DMS79 treated with DMSO at 0.1 percent for 48 hours (cell line): ENCODE data around the gene GRM5.
"Not testable (repeated sequence)": the region's sequence is repeated elsewhere in the genome, so short reads cannot be mapped to it uniquely, and the experiment has no call there.

ENCODE experiments used
- DNase-seq: peaks from one replicate; lab custom pipeline; 2025; lab: John Stamatoyannopoulos, UW

Gene GRM5

DNA sequence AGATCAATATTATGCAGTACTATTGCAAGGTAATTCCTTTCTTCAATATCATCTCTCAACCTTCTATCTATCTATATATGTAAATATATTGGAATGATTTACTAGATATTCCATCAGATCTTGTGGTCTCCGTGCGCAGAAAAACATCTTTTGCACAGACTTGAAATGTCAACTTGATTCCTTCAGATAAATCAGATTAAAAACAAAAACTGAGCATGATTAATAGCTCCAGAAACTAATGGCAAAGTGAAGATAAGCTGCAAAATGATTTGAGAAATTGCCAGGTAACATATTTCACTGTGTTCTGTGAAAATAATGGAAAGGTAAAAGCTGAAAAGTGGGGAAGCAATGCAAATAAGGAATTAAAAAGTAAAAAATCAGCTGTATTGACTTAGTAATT, 528.2 kb downstream of the GRM5 start:
- no peak for DNase-seq

DNA sequence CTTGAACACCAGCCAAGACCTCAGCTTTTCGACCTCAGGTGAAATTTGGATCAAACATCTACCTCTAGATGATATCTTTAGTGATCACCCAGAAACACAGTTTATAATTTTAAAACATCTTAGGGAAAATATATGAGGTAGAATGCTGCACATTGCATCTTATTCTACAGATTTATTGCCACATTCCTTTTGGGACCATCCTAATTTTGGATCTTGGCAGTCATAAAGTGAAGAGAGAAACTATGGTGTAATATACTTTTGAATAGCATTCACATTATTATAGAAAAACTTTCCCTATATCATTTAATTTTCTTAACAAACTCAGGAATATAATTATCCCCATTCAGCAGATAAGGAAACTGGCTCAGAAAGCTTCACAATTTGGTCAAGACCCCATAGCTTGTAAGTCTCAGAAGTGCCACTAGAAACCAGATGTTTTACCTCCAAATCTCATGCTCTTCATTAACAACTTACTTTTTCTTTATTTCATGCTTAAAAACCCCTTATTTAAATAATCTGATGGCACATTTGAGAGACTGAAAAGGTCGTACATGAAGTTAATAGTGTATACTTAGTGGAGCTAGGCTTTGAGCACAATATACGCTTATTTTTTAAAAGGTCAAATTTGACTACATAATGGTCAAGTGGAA, 529.0 kb downstream of the GRM5 start:
- DNase-seq: no peak

GRCh38 chr11:88535916-88536547, 529.8 kb downstream of the GRM5 start:
- no peak for DNase-seq

- DNase-seq: no peak
These were observed 530.5 kb downstream of the GRM5 start for GRCh38 chr11:88535266-88535665.

DNA sequence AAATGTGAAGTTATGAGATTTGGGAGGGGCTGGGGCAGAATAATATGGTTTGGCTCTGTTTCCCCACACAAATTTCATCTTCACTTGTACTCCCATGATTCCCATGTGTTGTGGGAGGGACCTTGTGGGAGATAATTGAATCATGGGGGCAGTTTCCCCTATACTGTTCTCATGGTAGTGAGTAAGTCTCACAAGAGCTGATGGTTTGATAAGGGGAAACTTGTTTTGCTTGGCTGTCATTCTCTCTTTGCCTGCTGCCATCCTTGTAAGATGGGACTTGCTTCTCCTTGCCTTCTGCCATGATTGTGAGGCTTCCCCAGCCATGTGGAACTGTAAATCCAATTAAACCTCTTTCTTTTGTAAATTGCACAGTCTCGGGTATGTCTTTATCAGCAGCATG, 531.1 kb downstream of the GRM5 start:
- not testable (repeated sequence) for DNase-seq

- DNase-seq: no peak
These were observed 531.6 kb downstream of the GRM5 start for GRCh38 chr11:88534185-88534584.

GRCh38 chr11:88533001-88533400, 532.8 kb downstream of the GRM5 start:
- DNase-seq: no peak

- DNase-seq: no peak
These were observed 534.0 kb downstream of the GRM5 start for GRCh38 chr11:88531831-88532230.

- no peak for DNase-seq
These were observed 536.4 kb downstream of the GRM5 start for GRCh38 chr11:88529426-88529825.

- DNase-seq: no peak
These were observed 542.3 kb downstream of the GRM5 start for GRCh38 chr11:88523386-88524071.

- no peak for DNase-seq
These were observed 543.0 kb downstream of the GRM5 start for GRCh38 chr11:88522624-88523385.

DNA sequence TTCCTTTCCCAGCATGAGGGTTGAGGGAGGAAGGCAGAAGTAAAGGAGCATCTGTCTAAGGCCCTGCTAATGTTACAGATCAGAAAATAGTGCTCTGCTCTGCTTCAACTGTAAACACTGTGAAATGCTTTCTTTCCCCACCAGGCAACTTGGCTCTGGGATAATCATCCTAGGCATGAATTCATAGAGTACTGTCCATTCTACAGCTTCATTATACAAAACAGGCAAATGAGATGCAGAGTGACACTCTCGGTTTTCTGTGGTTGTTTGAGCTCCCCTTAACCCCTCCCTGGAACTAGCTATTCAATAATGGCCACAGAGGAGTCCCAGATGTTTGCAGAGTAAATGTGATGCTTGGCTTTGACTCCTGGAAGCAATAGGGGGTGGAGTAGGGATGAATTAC, 544.0 kb downstream of the GRM5 start:
- DNase-seq: no peak

DNA sequence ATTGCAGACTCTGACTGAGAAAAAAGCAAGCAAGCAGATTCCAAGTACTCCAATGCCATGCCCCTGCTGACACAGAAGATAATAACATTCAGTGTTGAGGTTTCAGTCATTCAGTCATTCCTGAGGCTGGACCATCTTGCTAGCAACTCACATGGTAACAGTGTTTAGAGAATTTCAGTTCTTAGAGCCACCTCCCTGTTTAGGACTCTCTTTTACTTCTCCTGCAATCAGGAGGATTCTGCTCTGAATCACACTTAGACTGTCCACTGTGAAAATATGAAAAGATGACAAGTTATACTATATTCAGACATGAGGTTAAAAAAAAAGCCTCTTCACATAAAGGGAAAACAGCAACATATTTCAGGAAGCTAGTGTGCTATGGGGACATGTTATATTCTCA, 544.4 kb downstream of the GRM5 start:
- DNase-seq: no peak

- no peak for DNase-seq
These were observed 545.4 kb downstream of the GRM5 start for GRCh38 chr11:88520391-88520790.

DNA sequence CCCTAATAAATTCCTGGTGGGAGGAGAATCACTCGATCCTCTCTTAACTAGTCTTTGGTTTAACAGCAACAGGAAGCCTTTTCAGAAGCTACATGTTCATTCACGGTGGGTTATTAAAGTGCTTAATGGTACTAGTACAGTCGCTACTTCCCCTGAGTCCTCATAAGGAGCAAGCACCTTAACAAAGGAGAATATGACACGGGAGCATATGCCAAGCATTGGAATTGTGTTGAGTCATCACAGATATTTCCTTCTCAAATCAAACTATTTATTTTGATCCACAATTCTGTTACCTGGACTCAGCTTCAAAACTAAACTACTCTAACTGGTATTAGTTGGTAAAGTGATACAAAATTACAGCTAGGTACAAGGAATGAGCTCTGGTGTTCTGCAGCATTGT, 550.8 kb downstream of the GRM5 start:
- DNase-seq: no peak

DNA sequence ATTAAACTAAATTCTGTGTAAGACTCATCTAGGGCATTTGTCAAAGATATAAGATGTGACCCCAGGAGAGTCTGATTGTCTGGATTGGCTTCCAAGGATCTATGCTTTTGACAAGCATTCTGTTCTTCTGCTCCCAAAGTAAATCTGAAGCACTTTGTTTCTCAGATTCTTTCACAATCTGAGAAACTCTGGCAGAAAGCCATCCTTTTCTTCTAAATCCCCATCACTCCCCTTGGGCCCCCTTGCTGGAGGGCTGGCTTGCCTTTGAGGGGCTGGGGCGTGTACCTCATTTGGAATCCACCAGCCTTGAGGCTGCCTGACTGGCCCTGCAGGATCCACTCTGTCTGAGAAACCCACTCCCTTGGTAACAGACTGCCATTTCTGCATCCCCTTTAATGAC, 554.8 kb downstream of the GRM5 start:
- DNase-seq: no peak

DNA sequence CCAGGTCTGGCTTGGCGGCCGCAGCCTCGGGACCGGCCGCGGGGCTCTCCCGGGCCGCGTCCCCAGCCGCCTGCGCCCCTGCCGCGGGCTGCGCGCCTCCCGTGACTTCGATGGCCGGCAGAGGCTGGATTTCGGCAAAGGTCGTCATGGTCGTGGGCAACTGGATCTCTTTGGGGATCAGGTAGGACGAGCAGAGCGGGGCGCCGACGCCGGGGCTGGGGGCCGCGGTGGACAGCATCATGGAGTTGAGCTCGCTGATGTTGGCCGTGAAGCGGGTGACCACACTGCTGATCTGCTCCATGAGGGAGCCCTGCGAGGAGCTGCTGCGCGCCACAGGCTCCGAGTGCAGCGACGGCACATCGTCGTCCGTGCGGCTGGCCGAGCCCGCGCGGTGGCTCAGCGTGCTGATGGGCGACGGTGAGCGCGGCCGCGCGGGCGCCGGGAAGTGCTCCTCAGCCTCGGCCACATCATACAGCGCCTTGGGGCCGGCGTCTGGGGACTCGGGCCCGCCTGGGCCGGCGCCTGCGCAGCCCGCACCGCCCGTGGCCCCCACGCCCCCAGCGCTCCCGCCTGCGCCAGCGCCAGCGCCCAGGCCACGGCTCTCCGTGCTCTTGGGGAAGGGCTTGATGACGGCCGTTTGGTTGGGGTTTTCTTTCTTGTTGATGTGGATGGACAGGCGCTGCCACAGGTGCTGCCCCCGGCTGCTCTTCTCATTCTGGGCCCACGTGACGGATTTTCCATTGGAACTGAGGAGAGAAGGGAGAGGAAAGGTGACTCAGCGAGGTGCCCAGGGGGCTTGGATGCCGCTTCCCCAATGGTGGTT, 556.8 kb downstream of the GRM5 start:
- no peak for DNase-seq

DNA sequence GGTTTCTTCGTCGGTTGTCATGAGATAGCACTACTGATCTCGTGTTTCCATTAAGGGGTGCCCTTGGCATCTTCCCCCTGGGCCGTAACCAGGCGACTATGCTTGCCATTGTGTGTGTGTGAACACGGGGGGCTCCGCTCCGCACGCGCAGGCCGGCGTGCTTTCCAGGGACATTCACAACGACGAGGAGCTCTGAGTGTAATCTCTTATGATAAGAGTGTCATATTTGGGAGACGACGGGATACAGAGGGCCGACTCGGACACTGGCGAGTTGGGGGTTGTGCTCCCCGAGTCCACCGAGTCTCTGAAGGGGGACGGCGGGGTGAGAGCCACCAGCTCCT, 557.4 kb downstream of the GRM5 start:
- DNase-seq: no peak

- DNase-seq: no peak
These were observed 557.9 kb downstream of the GRM5 start for GRCh38 chr11:88507771-88508417.

DNA sequence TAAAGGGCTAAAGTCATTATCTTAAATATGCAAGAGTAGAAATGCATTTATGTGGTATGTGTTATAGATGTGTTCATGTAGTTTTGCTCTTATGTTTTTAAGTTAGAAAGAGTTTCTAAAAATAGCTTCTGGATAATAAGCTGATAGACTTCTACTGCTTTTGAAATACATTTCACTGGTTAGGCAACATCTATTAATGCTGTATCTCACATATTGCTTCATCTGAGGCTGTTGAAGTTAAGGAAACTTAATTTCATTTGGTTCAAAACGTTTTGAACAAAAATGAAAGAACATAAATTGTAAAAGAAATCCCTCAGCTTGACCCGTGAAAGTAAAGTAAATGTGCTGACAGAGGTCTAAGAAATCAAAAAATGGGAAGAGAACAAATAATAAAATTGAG, 564.2 kb downstream of the GRM5 start:
- DNase-seq: no peak

- DNase-seq: no peak
These were observed 569.9 kb downstream of the GRM5 start for GRCh38 chr11:88495836-88496235.

GRCh38 chr11:88494848-88495247, 570.9 kb downstream of the GRM5 start:
- no peak for DNase-seq
